OCI-LY3 (cell line): Measurements from ENCODE around the gene MGAT4B.

Experiments used
- H2AFZ ChIP-seq: fragments of 200-600, 300-600 bp; shearing (Covaris generic); 2 replicates; pipeline ENCODE4 v1.6.0; 2014; ENCODE audit warnings: antibody characterized with exemption, low read depth, low read length
- H3K27ac ChIP-seq: fragments of 200-600, 300-600 bp; sonication (generic); 2 replicates; pipeline ENCODE4 v1.5.1; 2014; ENCODE audit warnings: mild to moderate bottlenecking, low read length, moderate library complexity, mixed read lengths
- H3K27me3 ChIP-seq: fragments of 200-600, 300-600 bp; sonication (generic); 2 replicates; pipeline ENCODE4 v1.6.1; 2014; ENCODE audit warnings: low read depth, low read length, mixed read lengths
- H3K36me3 ChIP-seq: fragments of 200-600, 300-600 bp; sonication (generic); replicated peaks from 2 replicates; pipeline ENCODE3; 2014; ENCODE audit warnings: low read depth, low read length, mixed read lengths
- H3K4me1 ChIP-seq: fragments of 300-600, 200-600 bp; sonication (generic); 2 replicates; pipeline ENCODE4 v1.6.1; 2014; ENCODE audit warnings: low read length, mixed read lengths
- H3K4me2 ChIP-seq: fragments of 200-600, 300-600 bp; sonication (generic); 2 replicates; pipeline ENCODE4 v1.6.1; 2014; ENCODE audit warnings: low read length, mixed read lengths
- H3K4me3 ChIP-seq: fragments of 300-600, 200-600 bp; sonication (generic); 2 replicates; pipeline ENCODE4 v1.5.1; 2014; ENCODE audit warnings: antibody characterized with exemption, mild to moderate bottlenecking, low read length, moderate library complexity
- H3K79me2 ChIP-seq: fragments of 300-600, 200-600 bp; shearing (Covaris generic); 2 replicates; pipeline ENCODE4 v1.6.1; 2014; ENCODE audit warnings: mild to moderate bottlenecking, low read length, mixed read lengths
- H3K9ac ChIP-seq: fragments of 300-600, 200-600 bp; shearing (Covaris generic); 2 replicates; pipeline ENCODE4 v1.6.0; 2014; ENCODE audit warnings: mild to moderate bottlenecking, low read length, moderate library complexity
- H3K9me3 ChIP-seq: fragments of 200-600, 300-600 bp; shearing (Covaris generic); 2 replicates; pipeline ENCODE4 v1.6.1; 2014; ENCODE audit warnings: low read length, mixed read lengths; ENCODE audit not compliant: insufficient read depth
- H4K20me1 ChIP-seq: fragments of 200-600, 300-600 bp; sonication (generic); 2 replicates; pipeline ENCODE4 v1.6.1; 2016; ENCODE audit warnings: low read length, mixed read lengths; ENCODE audit not compliant: insufficient read depth
- EZH2phosphoT487 ChIP-seq: fragments of 200-600 bp; shearing (Covaris generic); IDR thresholded peaks from 2 replicates; pipeline ENCODE4 v1.6.1; 2018; ENCODE audit warnings: antibody characterized with exemption, mixed run types, low read depth
- TF ChIP-seq, protein P1 (sequence below): fragments of 200-600, 300-600 bp; sonication (generic); IDR thresholded peaks from 2 replicates; pipeline ENCODE4 v1.5.1; 2014; ENCODE audit warnings: antibody characterized with exemption, low read length, low read depth

Gene MGAT4B

DNA sequence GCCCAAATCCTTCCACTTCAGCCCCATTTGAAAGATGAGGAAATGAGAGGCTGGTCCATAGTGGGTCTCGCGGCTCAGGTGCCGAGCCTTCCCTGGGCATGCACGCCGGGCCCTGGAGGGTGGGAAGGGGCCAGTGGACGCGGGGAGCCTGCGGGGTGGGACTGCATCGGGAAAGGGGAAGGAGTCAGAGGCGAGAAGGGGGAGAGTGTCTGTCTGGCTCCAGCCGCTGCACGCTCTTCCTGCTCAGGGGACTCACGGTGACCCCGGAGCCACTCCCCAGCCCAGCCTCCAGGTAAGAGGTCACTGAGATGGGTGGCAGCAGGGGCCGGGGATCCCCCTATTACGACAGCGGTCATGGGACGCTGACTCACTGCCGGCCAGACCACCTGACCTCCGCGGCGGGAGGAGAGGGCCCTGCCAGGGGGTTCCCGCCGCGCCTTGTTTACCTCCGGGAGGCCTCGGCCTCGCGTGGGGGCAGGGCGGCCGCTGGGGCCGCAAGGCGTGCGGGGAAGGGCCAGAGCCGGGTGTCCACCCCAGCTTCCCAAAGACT, 12.2 kb upstream of the MGAT4B start:
- peaks cover 25% of the 10 kb centered on the region for H4K20me1 ChIP-seq
- H3K27ac ChIP-seq: peak overlapping the region; percentile 87
- peak overlapping the region; percentile 95 for H3K4me2 ChIP-seq
- no peak for TF ChIP-seq EZH2phosphoT487
- TF ChIP-seq, protein P1, sequence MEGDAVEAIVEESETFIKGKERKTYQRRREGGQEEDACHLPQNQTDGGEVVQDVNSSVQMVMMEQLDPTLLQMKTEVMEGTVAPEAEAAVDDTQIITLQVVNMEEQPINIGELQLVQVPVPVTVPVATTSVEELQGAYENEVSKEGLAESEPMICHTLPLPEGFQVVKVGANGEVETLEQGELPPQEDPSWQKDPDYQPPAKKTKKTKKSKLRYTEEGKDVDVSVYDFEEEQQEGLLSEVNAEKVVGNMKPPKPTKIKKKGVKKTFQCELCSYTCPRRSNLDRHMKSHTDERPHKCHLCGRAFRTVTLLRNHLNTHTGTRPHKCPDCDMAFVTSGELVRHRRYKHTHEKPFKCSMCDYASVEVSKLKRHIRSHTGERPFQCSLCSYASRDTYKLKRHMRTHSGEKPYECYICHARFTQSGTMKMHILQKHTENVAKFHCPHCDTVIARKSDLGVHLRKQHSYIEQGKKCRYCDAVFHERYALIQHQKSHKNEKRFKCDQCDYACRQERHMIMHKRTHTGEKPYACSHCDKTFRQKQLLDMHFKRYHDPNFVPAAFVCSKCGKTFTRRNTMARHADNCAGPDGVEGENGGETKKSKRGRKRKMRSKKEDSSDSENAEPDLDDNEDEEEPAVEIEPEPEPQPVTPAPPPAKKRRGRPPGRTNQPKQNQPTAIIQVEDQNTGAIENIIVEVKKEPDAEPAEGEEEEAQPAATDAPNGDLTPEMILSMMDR: no peak
- H3K9me3 ChIP-seq: no peaks in the 10 kb centered on the region
- peaks cover 32% of the 10 kb centered on the region for H3K36me3 ChIP-seq
- no peak overlapping the region for H2AFZ ChIP-seq
- peak overlapping the region; percentile 91 for H3K4me3 ChIP-seq
- peak overlapping the region; percentile 93 for H3K9ac ChIP-seq
- peaks cover 34% of the 10 kb centered on the region for H3K4me1 ChIP-seq
- no peaks in the 10 kb centered on the region for H3K27me3 ChIP-seq
- peaks cover 45% of the 10 kb centered on the region for H3K79me2 ChIP-seq

DNA sequence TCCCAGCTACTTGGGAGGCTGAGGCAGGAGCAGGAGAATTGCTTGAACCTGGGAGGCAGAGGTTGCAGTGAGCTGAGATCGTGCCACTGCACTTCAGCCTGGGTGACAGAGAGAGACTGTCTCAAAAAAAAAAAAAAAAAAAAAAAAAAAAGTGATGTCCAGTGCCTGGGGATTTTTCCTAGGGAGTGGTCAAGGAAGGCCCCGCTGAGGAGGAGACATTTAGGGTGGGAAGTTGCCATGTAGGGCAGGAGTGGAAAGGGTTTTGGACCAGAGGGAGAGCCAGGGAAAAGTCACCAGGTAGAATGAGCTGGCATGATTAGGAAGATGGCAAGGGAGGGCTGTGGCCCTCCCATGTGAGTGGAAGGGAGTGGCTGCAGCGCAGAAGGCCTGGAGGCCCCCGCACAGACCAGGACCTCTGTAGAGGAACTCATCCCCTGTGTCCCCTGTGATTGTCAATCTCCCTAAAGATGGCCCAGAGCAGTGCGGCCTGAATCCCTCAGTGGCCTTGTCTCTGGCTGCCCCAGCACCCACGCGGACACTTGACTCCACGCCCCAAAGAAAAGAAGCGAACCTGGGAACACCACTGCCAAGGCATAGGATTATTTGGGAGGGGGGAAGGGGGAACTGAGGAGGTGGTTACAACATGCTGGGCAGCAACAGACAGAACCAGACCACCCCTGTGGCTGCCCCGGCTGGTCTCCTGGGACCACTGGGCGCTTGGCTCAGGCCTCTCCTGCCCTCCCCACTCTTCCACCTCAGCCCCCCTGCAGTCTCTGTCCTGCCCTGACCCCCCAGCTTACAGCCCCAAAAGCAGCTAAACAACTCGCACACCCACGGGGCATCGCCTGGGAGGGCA, 11.5 kb upstream of the MGAT4B start:
- Histone ChIP-seq H3K4me3 (peak overlapping the region; percentile 80), H3K27ac (peak overlapping the region; percentile 87)

DNA sequence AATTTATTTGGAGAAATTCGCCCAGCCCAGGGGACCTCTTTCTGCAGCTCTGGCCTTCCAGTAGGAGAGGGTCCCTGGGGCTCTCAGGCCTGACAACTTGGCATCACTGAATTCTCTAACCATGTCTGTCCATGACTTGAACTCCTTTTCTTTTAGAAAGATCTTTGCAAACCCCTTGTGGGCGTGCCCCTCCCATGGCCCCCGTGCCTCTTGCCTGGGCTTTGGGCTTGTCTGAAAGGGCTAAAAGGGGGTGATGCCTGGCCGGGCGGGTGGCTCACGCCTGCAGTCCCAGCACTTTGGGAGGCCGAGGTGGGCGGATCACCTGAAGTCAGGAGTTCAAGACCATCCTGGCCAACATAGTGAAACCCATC, 10.8 kb upstream of the MGAT4B start:
- Histone ChIP-seq H3K9ac (no peak overlapping the region), H2AFZ (no peak overlapping the region), H3K36me3 (peaks cover 24% of the 10 kb centered on the region), H3K9me3 (no peaks in the 10 kb centered on the region), H3K4me2 (no peak overlapping the region), H4K20me1 (peaks cover 13% of the 10 kb centered on the region), H3K4me3 (no peak overlapping the region), H3K79me2 (peaks cover 33% of the 10 kb centered on the region), H3K27ac (no peak overlapping the region), H3K4me1 (peaks cover 31% of the 10 kb centered on the region), H3K27me3 (no peaks in the 10 kb centered on the region)
- TF ChIP-seq, protein P1: no peak
- no peak for TF ChIP-seq EZH2phosphoT487

More for the DNA sequence above, 11.5 kb upstream of the MGAT4B start:
- no peak overlapping the region for H2AFZ ChIP-seq
- peak overlapping the region; percentile 84 for H3K9ac ChIP-seq
- H3K79me2 ChIP-seq: peaks cover 39% of the 10 kb centered on the region
- H4K20me1 ChIP-seq: peaks cover 20% of the 10 kb centered on the region
- peak overlapping the region; percentile 81 for H3K4me2 ChIP-seq
- peaks cover 28% of the 10 kb centered on the region for H3K36me3 ChIP-seq
- no peaks in the 10 kb centered on the region for H3K9me3 ChIP-seq
- H3K4me1 ChIP-seq: peaks cover 34% of the 10 kb centered on the region
- no peak for TF ChIP-seq EZH2phosphoT487
- TF ChIP-seq, protein P1: no peak
- no peaks in the 10 kb centered on the region for H3K27me3 ChIP-seq

DNA sequence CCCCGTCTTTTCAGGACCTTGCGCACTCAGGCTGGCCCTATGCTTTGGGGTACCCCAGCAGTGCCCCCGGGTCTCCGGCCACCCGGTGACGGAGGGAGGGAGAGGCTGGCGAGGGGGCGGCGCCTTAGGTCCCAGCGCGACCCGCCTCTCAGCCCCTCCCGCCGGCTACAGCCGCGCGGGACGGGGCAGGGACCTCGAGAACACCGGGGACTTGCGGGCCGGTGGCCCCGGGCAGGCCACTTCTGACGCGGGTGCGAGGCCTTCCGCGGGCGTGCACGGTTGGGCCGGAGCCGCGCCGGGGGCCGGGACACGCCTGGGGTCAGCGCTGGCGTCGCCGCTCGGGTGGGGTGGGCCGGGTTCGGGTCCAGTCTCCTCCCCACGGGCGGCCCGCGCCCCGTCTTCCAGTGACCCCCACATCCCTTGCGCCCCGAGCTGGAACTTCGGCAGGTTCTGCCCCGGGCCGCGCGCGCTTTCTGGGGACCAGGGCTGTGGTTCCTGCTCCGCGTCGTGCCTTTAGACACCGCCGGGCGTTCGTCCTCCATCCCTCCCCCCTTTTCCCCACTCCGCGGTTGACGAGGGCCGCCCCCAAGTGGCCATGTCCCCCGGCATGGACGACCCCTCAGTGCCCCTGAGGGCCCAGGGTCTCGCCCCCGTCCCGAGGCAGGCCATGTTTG, 10.3 kb upstream of the MGAT4B start:
- Histone ChIP-seq H3K9me3 (no peaks in the 10 kb centered on the region), H3K4me3 (no peak overlapping the region), H3K9ac (no peak overlapping the region), H4K20me1 (peaks cover 8% of the 10 kb centered on the region), H3K27ac (no peak overlapping the region), H3K4me2 (no peak overlapping the region), H3K36me3 (peaks cover 22% of the 10 kb centered on the region), H3K79me2 (peaks cover 28% of the 10 kb centered on the region), H3K27me3 (no peaks in the 10 kb centered on the region), H3K4me1 (peaks cover 26% of the 10 kb centered on the region), H2AFZ (no peak overlapping the region)
- TF ChIP-seq, protein P1: no peak
